Effector memory CD8-positive, alpha-beta T cell (primary cell): ENCODE measurements around the gene UGT1A5.
"Not testable (repeated sequence)": the region's sequence is repeated elsewhere in the genome, so short reads cannot be mapped to it uniquely, and the experiment has no call there.

Experiments used
- ATAC-seq: fragments of 150-1000 bp; cut with Tn5 transposase; replicated peaks from 2 replicates; pipeline ENCODE4 v1.10.0; 2021; ENCODE audit warnings: mild to moderate bottlenecking, moderate library complexity
- DNase-seq, 3 experiments: peaks; one replicate each; pipeline ENCODE4 v3.0.0; 2021
- H3K27ac Mint-ChIP-seq, 2 donors: one replicate each; pipeline ENCODE4 v1.8.0; 2022; ENCODE audit warnings: mild to moderate bottlenecking in 2 of 2, mixed read lengths in 2 of 2, moderate library complexity in 2 of 2
- H3K27me3 Mint-ChIP-seq, 2 donors: one replicate each; pipeline ENCODE4 v1.8.0; 2022; ENCODE audit warnings: mixed read lengths in 2 of 2
- H3K36me3 Mint-ChIP-seq: one replicate; pipeline ENCODE4 v1.8.0; 2022; ENCODE audit warnings: mild to moderate bottlenecking, moderate library complexity, mixed read lengths; ENCODE audit not compliant: insufficient read depth
- H3K4me1 Mint-ChIP-seq, 2 donors: one replicate each; pipeline ENCODE4 v1.8.0; 2022; ENCODE audit warnings: low read depth in 2 of 2, mixed read lengths in 2 of 2
- H3K4me3 Mint-ChIP-seq, 2 donors: one replicate each; pipeline ENCODE4 v1.8.0; 2022; ENCODE audit warnings: mild to moderate bottlenecking in 2 of 2, mixed read lengths in 2 of 2, moderate library complexity in 2 of 2
- H3K9me3 Mint-ChIP-seq, 2 donors: one replicate each; pipeline ENCODE4 v1.8.0; 2022; ENCODE audit warnings: mixed read lengths in 2 of 2

The UGT1A5 gene

GRCh38 chr2:233745073-233745755 is 32.5 kb downstream of the UGT1A5 start:
- Mint-ChIP-seq H3K27ac (no peak overlapping the region), H3K9me3 (peaks cover 0 to 4% of the 10 kb centered on the region in 2 donors)
- DNase-seq, result no peak

GRCh38 chr2:233745838-233746237 is 33.1 kb downstream of the UGT1A5 start:
- not testable (repeated sequence) for DNase-seq, H3K9me3 Mint-ChIP-seq, H3K27ac Mint-ChIP-seq, H3K4me3 Mint-ChIP-seq, ATAC-seq, H3K4me1 Mint-ChIP-seq, H3K36me3 Mint-ChIP-seq
- peaks cover 47 to 59% of the 10 kb centered on the region in 2 donors for H3K27me3 Mint-ChIP-seq

More at GRCh38 chr2:233745073-233745755, 32.5 kb downstream of the UGT1A5 start:
- Mint-ChIP-seq H3K36me3 (no peaks in the 10 kb centered on the region), H3K4me3 (no peak overlapping the region), H3K27me3 (peaks cover 50 to 56% of the 10 kb centered on the region in 2 donors), H3K4me1 (no peaks in the 10 kb centered on the region)
- no peak for ATAC-seq

- no peak overlapping the region for H3K4me3 Mint-ChIP-seq
- H3K27ac Mint-ChIP-seq, result no peak overlapping the region
- no peaks in the 10 kb centered on the region for H3K36me3 Mint-ChIP-seq
- H3K4me1 Mint-ChIP-seq, result no peaks in the 10 kb centered on the region
- no peak for DNase-seq
- H3K27me3 Mint-ChIP-seq, result peaks cover 40 to 67% of the 10 kb centered on the region in 2 donors
- no peak for ATAC-seq
- peaks cover 0 to 5% of the 10 kb centered on the region in 2 donors for H3K9me3 Mint-ChIP-seq
Measured at GRCh38 chr2:233746475-233747282, 34.0 kb downstream of the UGT1A5 start.

GRCh38 chr2:233747283-233747544 is 34.5 kb downstream of the UGT1A5 start:
- no peak overlapping the region for H3K4me3 Mint-ChIP-seq
- H3K27ac Mint-ChIP-seq, result no peak overlapping the region
- H3K9me3 Mint-ChIP-seq, result peaks cover 0 to 5% of the 10 kb centered on the region in 2 donors
- no peaks in the 10 kb centered on the region for H3K4me1 Mint-ChIP-seq
- ATAC-seq (no peak), DNase-seq (no peak)
- peaks cover 40 to 72% of the 10 kb centered on the region in 2 donors for H3K27me3 Mint-ChIP-seq
- no peaks in the 10 kb centered on the region for H3K36me3 Mint-ChIP-seq

- not testable (repeated sequence) for H3K4me3 Mint-ChIP-seq, ATAC-seq, DNase-seq, H3K4me1 Mint-ChIP-seq, H3K27ac Mint-ChIP-seq, H3K36me3 Mint-ChIP-seq, H3K9me3 Mint-ChIP-seq
- peaks cover 40 to 94% of the 10 kb centered on the region in 2 donors for H3K27me3 Mint-ChIP-seq
Measured at GRCh38 chr2:233750689-233751088, 38.0 kb downstream of the UGT1A5 start.

GRCh38 chr2:233751212-233752009 is 38.7 kb downstream of the UGT1A5 start:
- H3K4me1 Mint-ChIP-seq, H3K4me3 Mint-ChIP-seq, DNase-seq, ATAC-seq, H3K9me3 Mint-ChIP-seq, H3K27ac Mint-ChIP-seq, H3K36me3 Mint-ChIP-seq: not testable (repeated sequence)
- peaks cover 37 to 87% of the 10 kb centered on the region in 2 donors for H3K27me3 Mint-ChIP-seq

GRCh38 chr2:233754872-233755611 is 42.3 kb downstream of the UGT1A5 start:
- no peaks in the 10 kb centered on the region for H3K36me3 Mint-ChIP-seq
- H3K9me3 Mint-ChIP-seq, result peaks cover 0 to 3% of the 10 kb centered on the region in 2 donors
- H3K4me1 Mint-ChIP-seq, result no peaks in the 10 kb centered on the region
- no peak overlapping the region for H3K4me3 Mint-ChIP-seq
- no peak overlapping the region for H3K27ac Mint-ChIP-seq
- DNase-seq, result no peak
- ATAC-seq, result no peak
- H3K27me3 Mint-ChIP-seq, result peaks cover 17 to 60% of the 10 kb centered on the region in 2 donors

- Mint-ChIP-seq H3K36me3 (no peaks in the 10 kb centered on the region), H3K27me3 (peaks cover 14 to 57% of the 10 kb centered on the region in 2 donors), H3K27ac (no peak overlapping the region), H3K4me1 (no peaks in the 10 kb centered on the region), H3K9me3 (no peaks in the 10 kb centered on the region), H3K4me3 (no peak overlapping the region)
- DNase-seq (no peak), ATAC-seq (no peak)
Measured at GRCh38 chr2:233756429-233757081, 43.8 kb downstream of the UGT1A5 start.

- Mint-ChIP-seq H3K27me3 (peaks cover 13 to 46% of the 10 kb centered on the region in 2 donors), H3K4me1 (no peaks in the 10 kb centered on the region), H3K27ac (no peak overlapping the region), H3K36me3 (no peaks in the 10 kb centered on the region), H3K9me3 (no peaks in the 10 kb centered on the region), H3K4me3 (no peak overlapping the region)
- DNase-seq (no peak), ATAC-seq (no peak)
Measured at GRCh38 chr2:233758141-233758540, 45.4 kb downstream of the UGT1A5 start.

- Mint-ChIP-seq H3K4me1 (no peaks in the 10 kb centered on the region), H3K9me3 (no peaks in the 10 kb centered on the region), H3K4me3 (no peak overlapping the region), H3K36me3 (no peaks in the 10 kb centered on the region), H3K27ac (no peak overlapping the region), H3K27me3 (peaks cover 20 to 46% of the 10 kb centered on the region in 2 donors)
- DNase-seq, result no peak
- ATAC-seq, result no peak
Measured at GRCh38 chr2:233758849-233759248, 46.1 kb downstream of the UGT1A5 start.

GRCh38 chr2:233760043-233760442 is 47.3 kb downstream of the UGT1A5 start, which contains the start of gene UGT1A1:
Gene UGT1A1 (plus strand): TSS chr2:233760270. CDS start chr2:233760288, 18 bp downstream.
- ATAC-seq (no peak), DNase-seq (no peak)
- Mint-ChIP-seq H3K4me3 (no peak within 1 kb of the TSS), H3K27ac (no peak within 1 kb of the TSS), H3K9me3 (no peaks in the 10 kb centered on the region), H3K4me1 (no peaks in the 10 kb centered on the region), H3K27me3 (peaks cover 31 to 46% of the 10 kb centered on the region in 2 donors), H3K36me3 (no peaks in the 10 kb centered on the region)

GRCh38 chr2:233761040-233761769 is 48.5 kb downstream of the UGT1A5 start:
- no peaks in the 10 kb centered on the region for H3K4me1 Mint-ChIP-seq
- peaks cover 37 to 55% of the 10 kb centered on the region in 2 donors for H3K27me3 Mint-ChIP-seq
- H3K27ac Mint-ChIP-seq, result no peak overlapping the region
- DNase-seq, result no peak
- H3K36me3 Mint-ChIP-seq, result no peaks in the 10 kb centered on the region
- H3K9me3 Mint-ChIP-seq, result peaks cover 0 to 2% of the 10 kb centered on the region in 2 donors
- no peak overlapping the region for H3K4me3 Mint-ChIP-seq
- ATAC-seq, result no peak
